Caco-2 (cell line): ENCODE data around the gene DNPH1. TPM values are rescaled to one million over a fixed set of nuclear protein-coding genes. Genes with fewer than 3 reads are reported as not detected.

Source experiments
- BruUV-seq: library from RNA; stranded (reverse); fragments of 400-500 nt; replicated peaks from 2 replicates; lab custom pipeline; 2021; lab: Mats Ljungman, UMichigan
- CTCF ChIA-PET: fragments of 300-600 bp; sonication (Branson Sonifier 250); formaldehyde crosslinking; loops from one replicate; lab custom pipeline; 2022; ENCODE audit warnings: antibody characterized with exemption; lab: Charles Lee
- POLR2A ChIA-PET: fragments of 300-600 bp; sonication (Branson Sonifier 250); formaldehyde crosslinking; loops from one replicate; lab custom pipeline; 2022; ENCODE audit warnings: antibody characterized with exemption; lab: Charles Lee
- DNase-seq, 2 experiments: peaks; one replicate each; pipeline versions ENCODE4 v3.0.0 to v3.0.0-alpha.2; 2020 to 2022
- H3K27me3 ChIP-seq: replicated peaks from 2 replicates; pipeline ENCODE4 v1.6.0; 2011; ENCODE audit warnings: low read length; ENCODE audit not compliant: control insufficient read depth, insufficient read depth
- H3K36me3 ChIP-seq: 2 replicates; pipeline ENCODE4 v1.5.1; 2011; ENCODE audit warnings: low read length; ENCODE audit not compliant: control insufficient read depth, insufficient read depth
- H3K4me1 ChIP-seq: fragments of 250-450 bp; sonication (Bioruptor Pico); 2 replicates; pipeline ENCODE4 v1.5.1; 2020; ENCODE audit warnings: mild to moderate bottlenecking
- H3K4me3 ChIP-seq: 2 replicates; pipeline ENCODE4 v1.5.1; 2011; ENCODE audit warnings: low read depth, mild to moderate bottlenecking, control low read depth, low read length
- H3K9me3 ChIP-seq: fragments of 250-450 bp; sonication (Bioruptor Pico); 2 replicates; pipeline ENCODE4 v1.5.1; 2020; ENCODE audit warnings: mild to moderate bottlenecking, moderate library complexity
- H3K27ac Mint-ChIP-seq: one replicate; pipeline ENCODE4 v1.8.0; 2022; ENCODE audit warnings: mixed read lengths; ENCODE audit not compliant: unreplicated experiment
- H3K27me3 Mint-ChIP-seq: one replicate; pipeline ENCODE4 v1.8.0; 2022; ENCODE audit warnings: mixed read lengths; ENCODE audit not compliant: insufficient read depth, unreplicated experiment
- H3K36me3 Mint-ChIP-seq: one replicate; pipeline ENCODE4 v1.8.0; 2022; ENCODE audit warnings: mild to moderate bottlenecking, mixed read lengths; ENCODE audit not compliant: insufficient read depth, unreplicated experiment
- H3K4me1 Mint-ChIP-seq: one replicate; pipeline ENCODE4 v1.8.0; 2022; ENCODE audit warnings: low read depth, mixed read lengths; ENCODE audit not compliant: unreplicated experiment
- H3K4me3 Mint-ChIP-seq: one replicate; pipeline ENCODE4 v1.8.0; 2022; ENCODE audit warnings: mild to moderate bottlenecking, moderate library complexity, mixed read lengths; ENCODE audit not compliant: unreplicated experiment
- H3K9me3 Mint-ChIP-seq: one replicate; pipeline ENCODE4 v1.8.0; 2022; ENCODE audit warnings: mixed read lengths; ENCODE audit not compliant: unreplicated experiment
- CTCF ChIP-seq, 2 experiments: fragments of 200-600 bp in 1 of 2; IDR thresholded peaks; 1 replicate in 1 of 2; 2 replicates in 1 of 2; pipeline versions ENCODE4 v1.5.1 to v1.8.0; 2011 to 2022; ENCODE audit warnings: antibody characterized with exemption in 1 of 2, control low read depth in 1 of 2, inconsistent platforms in 1 of 2, low read depth in 1 of 2, low read length in 1 of 2, mild to moderate bottlenecking in 1 of 2, moderate library complexity in 1 of 2; ENCODE audit not compliant: insufficient read depth in 1 of 2, severe bottlenecking in 1 of 2, unreplicated experiment in 1 of 2
- intact Hi-C: fragments of 100-400 bp; cut with micrococcal nuclease; formaldehyde crosslinking; loops from one replicate; pipeline ENCODE4 v1.10.0; 2022; ENCODE audit not compliant: unreplicated experiment
- total RNA-seq: library from RNA; stranded (reverse); gene quantifications from 2 replicates; pipeline ENCODE4 v1.2.3, GENCODE V29; 2022

The DNPH1 gene
- total RNA-seq, 1 experiment from 2014 or later = 62.6 TPM

DNA sequence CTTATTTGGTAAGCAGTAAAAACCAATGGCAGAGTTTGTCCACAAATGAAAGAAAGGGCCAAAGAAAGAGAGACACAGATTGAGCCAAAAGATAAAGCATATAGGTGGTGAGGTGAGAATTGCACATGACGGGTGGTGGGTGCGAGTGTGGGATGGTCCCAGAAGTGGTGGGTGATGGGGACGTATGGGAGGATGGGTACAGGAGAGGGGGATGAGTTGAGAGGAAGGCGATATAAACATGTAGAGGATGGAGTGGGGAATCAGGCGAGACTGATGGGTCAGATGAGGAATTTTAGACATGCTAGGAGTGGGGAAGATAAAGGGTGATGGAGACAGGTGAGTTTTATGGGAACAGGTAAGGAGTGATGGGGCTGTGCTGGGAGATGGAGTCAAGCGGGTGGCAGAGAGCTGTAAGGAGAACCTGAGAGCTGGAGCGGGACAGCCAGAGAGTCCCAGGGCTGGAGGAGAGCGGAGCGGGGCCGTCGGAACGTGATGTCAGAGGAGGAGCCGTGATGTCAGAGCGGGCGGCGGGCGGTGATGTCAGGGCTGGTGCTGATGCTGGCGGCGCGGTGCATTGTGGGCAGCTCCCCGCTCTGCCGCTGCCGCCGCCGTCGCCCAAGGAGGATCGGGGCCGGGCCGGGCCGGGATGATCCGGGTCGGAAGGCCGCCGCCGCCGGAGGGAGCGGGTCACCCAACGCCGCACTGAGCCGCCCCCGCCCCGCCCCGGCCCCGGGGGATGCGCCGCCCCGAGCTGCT is 13.8 kb upstream of the DNPH1 start, which contains the start of gene TTBK1:
TTBK1 (plus strand) TSS at position 574 of the 756 bp plus-strand sequence. CDS start 3,180 bp downstream, outside the sequence.
- intact Hi-C loops = no loop called here
- BruUV-seq = no TSS peak
- Histone ChIP-seq H3K4me3 (no peak within 1 kb of the TSS), H3K9me3 (peaks cover 5% of the 10 kb centered on the region; the same call in 1 of the 2 replicates), H3K4me1 (peaks cover 9% of the 10 kb centered on the region; the same call in 1 of the 2 replicates), H3K27me3 (no peaks in the 10 kb centered on the region; the same call in 1 of the 2 replicates), H3K36me3 (no peaks in the 10 kb centered on the region)
- H3K27me3 Mint-ChIP-seq = peaks cover 8% of the 10 kb centered on the region
- no peaks in the 10 kb centered on the region for H3K9me3 Mint-ChIP-seq
- H3K36me3 Mint-ChIP-seq = no peaks in the 10 kb centered on the region
- POLR2A ChIA-PET = interaction anchor here (0.6 kb wide), 1 partner anchor 93 kb away, joined by 3 read pairs; no protein-coding TSS in a partner anchor
- no peak within 1 kb of the TSS for H3K27ac Mint-ChIP-seq
- TF ChIP-seq CTCF (IDR thresholded peaks at IDR 0.05; ENCODE audit: insufficient read depth in 1 of 2, low read depth in 1 of 2, low read length in 1 of 2, severe bottlenecking in 1 of 2, unreplicated experiment in 1 of 2) = no peak
- H3K4me3 Mint-ChIP-seq = no peak within 1 kb of the TSS
- DNase-seq = no peak
- H3K4me1 Mint-ChIP-seq = no peaks in the 10 kb centered on the region
- CTCF ChIA-PET = interaction anchor here (1.0 kb wide), 1 partner anchor 14 kb away, joined by 3 read pairs; the partner anchor contains the start of gene DNPH1

- Mint-ChIP-seq H3K4me3 (no peak overlapping the region), H3K4me1 (no peaks in the 10 kb centered on the region), H3K36me3 (no peaks in the 10 kb centered on the region), H3K27ac (no peak overlapping the region), H3K9me3 (no peaks in the 10 kb centered on the region), H3K27me3 (peaks cover 8% of the 10 kb centered on the region)
- ChIA-PET CTCF (interaction anchor here (0.6 kb wide), 1 partner anchor 12 kb away, joined by 4 read pairs; the partner anchor contains the start of gene DNPH1), POLR2A (no interaction called here)
- H3K27me3 ChIP-seq = no peaks in the 10 kb centered on the region; the same call in 1 of the 2 replicates
- no peaks in the 10 kb centered on the region for H3K36me3 ChIP-seq
- no peak for DNase-seq
- no TSS peak for BruUV-seq
- TF ChIP-seq CTCF (IDR thresholded peaks at IDR 0.05; ENCODE audit: insufficient read depth in 1 of 2, low read depth in 1 of 2, low read length in 1 of 2, severe bottlenecking in 1 of 2, unreplicated experiment in 1 of 2) = no peak
- peaks cover 5% of the 10 kb centered on the region; the same call in 1 of the 2 replicates for H3K9me3 ChIP-seq
- no peaks in the 10 kb centered on the region for H3K4me1 ChIP-seq
- no peak overlapping the region for H3K4me3 ChIP-seq
- intact Hi-C loops = no loop called here
Observed at GRCh38 chr6:43241446-43241845, 12.2 kb upstream of the DNPH1 start.

DNA sequence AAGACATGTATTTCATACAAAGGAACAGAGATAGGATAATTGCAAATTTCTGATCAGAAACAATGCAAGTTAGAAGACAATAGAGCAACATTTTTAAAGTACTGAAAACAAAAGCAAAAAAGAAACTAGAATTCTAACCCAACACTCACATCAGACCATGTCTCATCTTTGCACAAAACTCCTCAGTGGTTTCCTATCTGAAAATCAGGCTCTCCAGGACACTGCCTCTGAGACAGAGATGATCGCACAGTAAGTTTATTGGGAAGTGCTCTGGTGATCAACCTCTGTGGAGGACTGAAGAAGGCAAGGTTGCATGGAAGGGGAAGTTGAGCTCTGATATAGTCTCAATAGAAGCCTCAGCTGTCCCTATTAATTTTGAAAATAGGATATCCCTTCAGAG is 11.7 kb upstream of the DNPH1 start:
- ChIA-PET CTCF (interaction anchor here (0.6 kb wide), 1 partner anchor 39 kb away, joined by 4 read pairs; no protein-coding TSS in a partner anchor), POLR2A (no interaction called here)
- Mint-ChIP-seq H3K9me3 (no peaks in the 10 kb centered on the region), H3K4me1 (no peaks in the 10 kb centered on the region), H3K27me3 (peaks cover 8% of the 10 kb centered on the region), H3K4me3 (no peak overlapping the region), H3K36me3 (no peaks in the 10 kb centered on the region), H3K27ac (no peak overlapping the region)
- intact Hi-C loops = no loop called here
- DNase-seq = no peak
- Histone ChIP-seq H3K9me3 (peaks cover 5% of the 10 kb centered on the region; the same call in 1 of the 2 replicates), H3K36me3 (no peaks in the 10 kb centered on the region), H3K27me3 (no peaks in the 10 kb centered on the region; the same call in 1 of the 2 replicates), H3K4me1 (no peaks in the 10 kb centered on the region), H3K4me3 (no peak overlapping the region)
- TF ChIP-seq CTCF (IDR thresholded peaks at IDR 0.05; ENCODE audit: insufficient read depth in 1 of 2, low read depth in 1 of 2, low read length in 1 of 2, severe bottlenecking in 1 of 2, unreplicated experiment in 1 of 2) = no peak
- BruUV-seq = no TSS peak
